GM23248 (cell line): ENCODE results near the gene PEX1.
"Not testable (repeated sequence)": the region's sequence is repeated elsewhere in the genome, so short reads cannot be mapped to it uniquely, and the experiment has no call there.

Experiments
- EZH2 ChIP-seq: fragments of 200-600 bp; sonication (generic); IDR thresholded peaks from 2 replicates; pipeline ENCODE4 v1.6.1; 2018; ENCODE audit warnings: antibody characterized with exemption, mild to moderate bottlenecking; ENCODE audit not compliant: insufficient read depth, poor library complexity, severe bottlenecking
- EZH2phosphoT487 ChIP-seq: fragments of 200-600 bp; sonication (generic); IDR thresholded peaks from 2 replicates; pipeline ENCODE4 v1.6.1; 2018; ENCODE audit warnings: antibody characterized with exemption, moderate library complexity, mild to moderate bottlenecking, low read depth; ENCODE audit not compliant: insufficient read depth

- TF ChIP-seq EZH2phosphoT487, EZH2: not testable (repeated sequence)
Observed at GRCh38 chr7:92475261-92475770, 53.0 kb downstream of the PEX1 start.
